ENCODE data around the gene PEX16.

Gene PEX16

GRCh38 chr11:45919806-45920530 is 2.3 kb upstream of the PEX16 start:
- DNase-seq (ENCODE audit: low spot score): no peak
- in situ Hi-C loops (cut with MboI; ENCODE audit: low pct_unique_long_range_greater_than_20kb, low sequenced_read_pairs, unreplicated experiment): no loop called here
- TF ChIP-seq CTCF (IDR thresholded peaks at IDR 0.05; ENCODE audit: extremely low read depth, insufficient read depth, missing control alignments): no peak

- DNase-seq (ENCODE audit: low spot score): no peak
- TF ChIP-seq CTCF (IDR thresholded peaks at IDR 0.05; ENCODE audit: extremely low read depth, insufficient read depth, missing control alignments): no peak
- in situ Hi-C loops (cut with MboI; ENCODE audit: low pct_unique_long_range_greater_than_20kb, low sequenced_read_pairs, unreplicated experiment): no loop called here
Measured at GRCh38 chr11:45918962-45919675, 1.4 kb upstream of the PEX16 start.

- in situ Hi-C loops (cut with MboI; ENCODE audit: low pct_unique_long_range_greater_than_20kb, low sequenced_read_pairs, unreplicated experiment): no loop called here
- no peak for TF ChIP-seq CTCF (IDR thresholded peaks at IDR 0.05; ENCODE audit: extremely low read depth, insufficient read depth, missing control alignments)
- DNase-seq (ENCODE audit: low spot score): peak; percentile 87
Measured at GRCh38 chr11:45918331-45918941, 759 bp upstream of the PEX16 start.

- DNase-seq (ENCODE audit: low spot score): no peak
- no peak for TF ChIP-seq CTCF (IDR thresholded peaks at IDR 0.05; ENCODE audit: extremely low read depth, insufficient read depth, missing control alignments)
- in situ Hi-C loops (cut with MboI; ENCODE audit: low pct_unique_long_range_greater_than_20kb, low sequenced_read_pairs, unreplicated experiment): no loop called here
Measured at GRCh38 chr11:45917286-45917622, 423 bp downstream of the PEX16 start.

- DNase-seq (ENCODE audit: low spot score): no peak
- no peak for TF ChIP-seq CTCF (IDR thresholded peaks at IDR 0.05; ENCODE audit: extremely low read depth, insufficient read depth, missing control alignments)
- in situ Hi-C loops (cut with MboI; ENCODE audit: low pct_unique_long_range_greater_than_20kb, low sequenced_read_pairs, unreplicated experiment): no loop called here
Measured at GRCh38 chr11:45915446-45915845, 2.2 kb downstream of the PEX16 start.

GRCh38 chr11:45913942-45914635 is 3.6 kb downstream of the PEX16 start:
- TF ChIP-seq CTCF (IDR thresholded peaks at IDR 0.05; ENCODE audit: extremely low read depth, insufficient read depth, missing control alignments): no peak
- in situ Hi-C loops (cut with MboI; ENCODE audit: low pct_unique_long_range_greater_than_20kb, low sequenced_read_pairs, unreplicated experiment): no loop called here
- no peak for DNase-seq (ENCODE audit: low spot score)

All from GM13977 (cell line).